GM19035 (cell line): ENCODE measurements around the gene CFAP20DC.
"Not testable (repeated sequence)": the region's sequence is repeated elsewhere in the genome, so short reads cannot be mapped to it uniquely, and the experiment has no call there.

Experiments used
- ATAC-seq: cut with Tn5 transposase; IDR thresholded peaks from one replicate; pipeline ENCODE4 v1.9.1; 2021; ENCODE audit not compliant: unreplicated experiment

The CFAP20DC gene

DNA sequence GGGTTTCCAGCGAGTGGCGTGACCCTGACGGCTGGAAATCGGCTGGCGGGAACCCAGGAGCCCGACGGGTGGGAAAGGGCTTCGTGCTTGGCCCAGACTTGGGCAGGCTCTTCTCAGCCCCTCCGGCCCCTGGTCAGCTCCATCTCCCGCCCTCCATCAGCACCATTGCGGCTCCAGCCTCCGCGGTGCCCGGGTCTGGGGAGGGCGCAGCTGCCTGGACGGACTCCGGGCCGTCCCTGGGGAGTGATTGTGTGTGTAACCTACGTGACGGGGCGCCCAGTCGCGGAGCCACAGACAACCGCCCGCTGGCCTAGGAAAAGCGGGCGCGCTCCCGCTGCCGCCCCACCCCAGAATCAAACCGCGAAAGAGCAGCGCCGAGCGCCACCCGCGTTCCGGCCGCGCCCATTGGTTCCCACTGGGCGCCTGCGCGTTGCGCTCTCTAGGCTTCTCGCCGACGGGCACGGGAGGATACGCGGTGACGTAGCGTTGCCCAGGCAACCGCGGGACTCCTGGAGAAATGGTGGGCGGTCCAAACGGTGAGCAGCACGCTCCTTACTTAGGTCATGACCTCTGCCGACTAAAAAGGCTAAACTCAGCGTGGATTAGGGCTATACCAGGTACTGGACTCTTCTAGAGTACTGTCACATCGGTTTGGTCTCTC, at the start of gene CFAP20DC:
Gene CFAP20DC, minus strand, starts transcription at position 355 of the 661 bp plus-strand sequence. CDS start 394 bp downstream, outside the sequence.
- ATAC-seq = peak; percentile 99

DNA sequence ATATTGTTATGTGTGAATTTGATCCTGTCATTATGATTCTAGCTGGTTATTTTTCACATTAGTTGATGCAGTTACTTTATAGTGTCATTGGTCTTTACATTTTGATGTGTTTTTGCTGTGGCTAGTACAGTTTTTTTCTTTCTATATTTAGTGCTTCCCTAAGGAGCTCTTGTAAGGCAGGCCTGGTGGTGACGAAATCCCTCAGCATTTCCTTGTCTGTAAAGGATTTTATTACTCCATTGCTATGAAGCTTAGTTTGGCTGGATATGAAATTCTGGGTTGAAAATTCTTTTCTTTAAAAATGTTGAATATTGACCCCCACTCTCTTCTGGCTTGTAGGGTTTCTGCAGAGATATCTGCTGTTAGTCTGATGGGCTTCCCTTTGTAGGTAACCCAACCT, 48.7 kb upstream of the CFAP20DC start:
- ATAC-seq = not testable (repeated sequence)

DNA sequence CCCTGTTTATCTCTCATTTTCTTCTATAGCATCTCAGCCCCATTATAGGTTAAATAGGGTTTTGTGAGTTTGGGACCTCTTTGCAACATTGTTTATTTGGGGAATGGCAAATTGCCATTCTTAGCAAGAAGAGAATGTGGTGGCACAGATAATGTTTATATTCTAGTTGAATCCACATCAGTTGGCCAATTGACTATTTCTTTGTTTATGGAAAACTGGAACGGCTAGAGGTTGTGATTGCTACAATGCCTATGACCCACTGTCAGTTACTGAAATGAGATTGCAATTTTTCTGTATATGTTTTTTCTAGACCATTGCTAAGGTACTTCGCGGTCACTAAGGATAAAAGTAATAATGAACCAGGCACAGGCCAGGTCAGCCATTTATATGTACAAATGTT, 44.6 kb upstream of the CFAP20DC start:
- ATAC-seq = no peak

DNA sequence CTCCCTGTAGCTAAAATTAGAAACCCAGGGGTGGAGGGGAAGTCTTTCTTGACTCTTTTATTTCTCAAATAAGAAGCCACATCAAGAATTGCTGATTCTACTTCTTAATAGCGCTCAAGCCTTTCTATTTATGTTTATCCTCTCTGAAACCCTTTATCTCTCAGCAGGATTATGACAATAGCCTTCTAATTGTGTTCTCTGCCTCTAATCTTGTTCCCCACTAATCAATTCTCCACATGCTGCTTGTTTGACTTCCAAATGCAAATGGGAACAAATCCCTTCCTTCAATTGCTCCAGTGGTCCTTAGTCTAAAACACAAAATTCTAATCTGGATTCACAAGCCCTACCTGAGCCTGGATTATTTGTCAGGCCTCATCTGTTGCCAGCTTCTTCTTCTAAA, 43.7 kb upstream of the CFAP20DC start:
- ATAC-seq = no peak

DNA sequence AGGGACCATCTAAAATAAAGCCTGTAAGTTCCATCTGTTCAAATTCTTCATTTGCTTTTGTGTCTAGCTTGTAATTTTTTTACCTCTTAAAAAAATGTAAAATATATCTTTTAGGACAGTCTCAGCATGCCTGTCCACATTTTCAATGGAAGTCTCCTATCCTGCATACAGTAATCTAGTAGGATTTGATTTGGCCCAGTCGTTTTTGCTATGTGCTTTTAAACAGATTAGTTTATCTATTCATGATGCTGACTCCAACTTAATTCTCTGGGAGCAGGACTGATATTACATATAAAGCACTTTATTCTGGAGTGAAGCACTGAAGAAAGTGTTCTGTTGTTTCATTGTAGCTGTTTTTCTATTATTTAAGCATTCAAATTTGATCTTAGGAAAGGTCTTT, 38.9 kb upstream of the CFAP20DC start:
- ATAC-seq = no peak

DNA sequence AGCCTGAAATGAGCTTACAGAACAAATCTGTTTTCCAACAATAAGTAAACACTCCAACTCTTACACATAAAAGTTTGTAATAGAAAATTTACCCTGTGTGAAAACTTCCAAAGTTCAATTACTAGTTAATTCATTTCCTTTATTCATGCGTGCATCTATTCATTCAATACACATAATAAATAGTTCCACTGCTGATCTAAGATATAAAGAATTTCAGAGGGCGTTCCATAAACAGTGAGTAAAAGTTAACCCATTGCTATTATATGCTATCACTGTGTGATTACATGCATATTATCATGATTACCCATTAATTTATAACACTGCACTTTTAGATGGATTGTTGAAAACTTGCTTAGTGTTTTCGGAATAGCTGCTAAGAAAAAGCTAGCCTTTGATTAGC, 36.2 kb upstream of the CFAP20DC start:
- no peak for ATAC-seq

DNA sequence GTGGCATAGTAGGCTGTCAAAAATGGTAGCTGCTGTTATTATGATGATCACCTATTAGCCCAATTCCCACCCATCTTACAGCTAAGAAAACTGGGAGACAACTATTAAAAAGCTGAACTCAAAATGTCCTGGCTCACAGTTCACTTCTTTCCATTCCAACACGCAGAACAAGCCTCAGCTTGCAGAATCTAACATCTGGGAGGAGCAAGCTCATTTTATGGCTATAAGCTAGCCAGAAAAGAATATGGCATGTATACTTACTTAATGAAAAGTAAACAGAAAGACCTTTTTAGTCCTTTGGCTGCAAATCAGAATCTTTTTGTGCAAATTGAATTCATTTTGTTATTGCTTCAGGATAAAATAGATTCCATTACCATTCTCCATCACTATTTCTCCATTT, 34.8 kb upstream of the CFAP20DC start:
- no peak for ATAC-seq

DNA sequence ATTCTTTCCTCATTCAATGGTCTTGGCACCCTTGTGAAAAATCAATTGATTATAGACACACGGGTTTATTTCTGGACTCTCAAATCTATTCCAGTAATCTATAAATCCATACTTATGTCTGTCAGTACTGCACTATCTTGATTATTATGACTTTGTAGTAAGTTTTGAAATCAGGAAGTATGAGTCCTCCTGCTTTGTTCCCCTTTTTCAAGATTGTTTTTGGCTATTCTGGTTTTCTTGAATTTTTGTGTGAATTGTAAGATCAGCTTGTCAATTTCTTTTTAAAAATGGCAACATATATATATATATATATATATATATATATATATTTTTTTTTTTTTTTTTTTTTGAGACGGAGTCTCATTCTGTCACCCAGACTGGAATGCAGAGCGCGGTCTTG, 32.3 kb upstream of the CFAP20DC start:
- ATAC-seq = no peak

DNA sequence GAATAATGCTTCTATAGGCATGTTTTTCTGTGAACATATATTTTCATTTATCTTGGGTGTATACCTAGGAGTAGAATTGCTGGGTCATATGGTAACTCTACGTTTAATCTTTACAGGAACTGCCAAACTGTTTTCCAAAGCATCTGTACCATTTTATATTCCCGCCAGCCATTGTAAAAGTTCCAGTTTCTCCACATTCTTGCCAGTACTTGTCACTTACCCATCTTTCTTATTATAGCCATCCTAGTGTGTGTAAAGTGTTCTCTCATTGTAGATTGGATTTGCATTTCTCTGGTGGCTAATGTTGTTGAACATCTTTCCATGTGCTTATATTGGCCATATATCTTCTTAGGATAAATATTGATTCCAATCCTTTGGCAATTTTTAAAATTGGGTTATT, 31.2 kb upstream of the CFAP20DC start:
- ATAC-seq = no peak

DNA sequence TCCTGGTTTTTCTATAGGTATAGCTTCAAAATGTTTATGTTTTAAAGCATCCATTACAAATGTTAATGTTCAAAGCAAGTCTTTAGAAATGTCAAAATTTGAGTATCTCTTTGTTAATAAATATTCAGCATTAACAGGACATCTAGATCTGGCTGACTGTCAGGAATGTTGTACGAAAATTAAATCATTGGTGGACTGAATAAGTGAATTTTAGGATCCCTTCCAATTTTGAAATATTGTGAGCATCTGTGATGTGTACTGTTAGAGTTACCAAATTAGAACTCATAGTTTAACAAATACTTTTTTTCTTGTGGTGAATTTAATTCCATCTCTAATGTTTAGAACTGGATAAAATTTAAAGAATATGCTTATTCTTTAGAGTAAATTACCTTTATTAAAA, 30.1 kb upstream of the CFAP20DC start:
- no peak for ATAC-seq

DNA sequence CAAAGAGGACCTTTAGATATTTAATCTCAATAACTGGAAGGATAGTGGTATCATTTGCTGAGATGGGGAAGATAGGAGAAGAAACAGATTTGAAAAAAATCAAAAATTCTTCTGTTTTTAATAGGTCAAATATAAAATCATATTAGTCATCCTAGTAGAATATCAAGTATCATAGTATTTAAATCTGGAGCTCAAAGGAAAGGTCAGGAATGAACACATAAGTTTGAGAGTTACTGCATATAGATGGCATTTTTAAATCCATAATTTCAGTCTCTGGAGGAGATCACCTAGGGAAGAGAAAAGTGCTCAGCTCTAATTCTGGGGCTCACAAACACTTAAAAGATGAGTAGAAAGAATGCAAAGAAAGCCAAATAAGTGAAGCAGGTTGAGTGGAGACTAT, 24.9 kb upstream of the CFAP20DC start:
- no peak for ATAC-seq

DNA sequence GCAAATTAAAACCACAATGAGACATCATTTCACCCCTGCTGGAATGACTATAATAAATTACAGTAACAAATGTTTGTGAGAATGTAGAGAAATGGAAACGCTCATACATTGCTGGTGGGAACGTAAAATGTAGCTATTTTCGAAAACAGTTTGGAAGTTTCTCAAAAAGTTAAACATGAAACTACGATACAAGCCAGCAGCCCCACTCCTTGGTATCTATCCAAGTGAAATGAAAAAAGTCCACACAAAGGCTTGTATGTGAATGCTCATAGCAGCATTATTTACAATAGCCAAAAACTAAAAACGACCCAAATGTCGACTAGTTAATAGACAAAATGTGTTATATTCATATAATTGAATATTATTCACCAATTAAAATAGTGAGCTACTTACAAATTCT, 22.9 kb upstream of the CFAP20DC start:
- ATAC-seq = no peak

DNA sequence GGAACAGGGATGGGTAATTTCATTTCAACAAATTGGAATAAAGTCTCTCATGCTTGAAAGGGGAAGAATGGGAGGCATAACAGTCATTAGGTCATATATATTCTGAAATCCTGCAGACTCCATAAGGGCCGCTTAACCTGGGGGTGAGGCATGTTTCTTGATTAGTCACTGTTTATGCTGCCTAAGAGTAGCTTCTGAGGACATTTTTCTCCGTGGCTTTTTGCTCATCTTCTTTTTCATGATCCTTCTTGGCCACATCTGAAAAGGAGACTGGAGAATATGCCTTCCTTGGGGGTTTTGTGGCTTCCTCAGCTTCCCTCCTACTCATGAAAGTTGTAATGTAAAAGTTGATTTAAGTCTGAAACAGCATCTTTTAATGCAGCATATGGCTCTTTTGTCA, 20.0 kb upstream of the CFAP20DC start:
- ATAC-seq = no peak

DNA sequence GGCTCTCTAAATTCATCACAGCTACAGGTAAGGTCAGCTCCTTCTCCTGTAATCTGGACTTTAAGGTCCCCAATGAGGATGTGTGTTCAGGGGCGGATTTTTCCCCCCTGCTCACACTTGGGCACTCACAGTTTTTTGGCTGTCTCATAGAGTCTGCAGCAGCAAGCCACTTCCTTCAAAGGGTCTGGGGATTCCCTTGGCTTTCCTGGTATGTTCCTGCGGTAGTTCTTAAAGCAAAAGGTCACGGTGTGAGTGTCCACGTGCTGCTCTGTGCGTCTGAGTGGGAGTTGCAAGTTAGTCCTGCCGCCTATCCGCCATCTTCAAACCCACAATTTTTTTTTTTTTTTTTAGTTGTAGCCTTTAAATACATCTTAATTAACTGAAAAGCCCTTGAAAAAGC, 15.4 kb upstream of the CFAP20DC start:
- no peak for ATAC-seq

DNA sequence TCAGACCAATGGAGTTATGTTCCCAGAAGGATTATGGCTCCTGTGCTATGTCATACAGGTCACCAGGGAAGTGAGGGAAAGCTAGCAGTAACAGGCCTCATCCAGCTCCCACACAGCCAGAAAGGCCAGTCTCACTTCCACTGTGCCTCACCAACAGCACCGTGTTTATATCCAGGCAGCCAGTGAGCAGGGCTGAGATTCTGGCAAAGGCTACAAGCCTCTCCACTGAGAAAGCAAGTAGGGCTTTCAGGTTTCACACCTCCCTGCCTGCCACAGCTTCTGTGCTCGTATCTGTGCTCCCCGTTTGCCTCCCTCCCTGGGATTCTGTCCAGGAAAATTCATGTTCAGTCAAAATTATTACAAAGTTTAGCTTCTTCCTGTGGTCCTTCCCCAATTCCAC, 14.9 kb upstream of the CFAP20DC start:
- ATAC-seq = no peak

DNA sequence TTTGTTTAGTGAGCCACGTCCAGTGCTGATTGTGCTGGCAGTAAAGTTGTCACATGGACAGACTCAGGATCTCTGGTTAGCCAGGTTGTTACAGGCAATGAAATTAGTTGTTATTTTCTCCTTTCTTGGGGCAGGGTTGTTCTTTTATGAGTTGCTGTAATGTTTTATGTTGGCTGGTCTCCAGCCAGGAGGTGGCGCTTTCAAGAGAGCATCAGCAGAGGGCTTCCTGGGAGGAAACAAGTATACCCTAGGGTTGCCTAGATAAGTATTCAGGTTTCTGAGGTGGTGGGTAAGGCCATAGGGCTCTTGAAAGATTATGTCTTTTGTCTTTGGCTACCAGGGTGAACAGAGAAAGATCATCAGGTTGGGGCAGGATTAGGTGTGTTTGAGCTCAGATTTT, 14.5 kb upstream of the CFAP20DC start:
- ATAC-seq = no peak

DNA sequence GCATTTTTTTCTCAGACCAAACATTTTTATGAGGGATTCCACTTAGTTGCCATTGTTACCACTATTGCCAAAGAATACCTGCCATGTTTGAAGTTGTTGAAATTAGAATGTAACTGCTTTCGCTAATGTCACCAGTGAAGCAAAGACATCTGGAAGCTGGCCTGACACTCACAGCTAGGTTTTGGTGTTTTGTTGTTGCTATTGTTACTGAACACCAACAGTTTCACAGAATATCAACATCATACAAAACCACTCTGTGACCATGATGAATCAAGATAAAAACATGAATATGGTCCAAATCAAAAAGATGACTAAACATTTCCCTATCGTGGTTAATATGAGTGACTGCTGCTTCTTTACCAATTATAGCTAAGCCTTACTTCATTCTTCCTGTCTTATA, 6.9 kb upstream of the CFAP20DC start:
- ATAC-seq = no peak

DNA sequence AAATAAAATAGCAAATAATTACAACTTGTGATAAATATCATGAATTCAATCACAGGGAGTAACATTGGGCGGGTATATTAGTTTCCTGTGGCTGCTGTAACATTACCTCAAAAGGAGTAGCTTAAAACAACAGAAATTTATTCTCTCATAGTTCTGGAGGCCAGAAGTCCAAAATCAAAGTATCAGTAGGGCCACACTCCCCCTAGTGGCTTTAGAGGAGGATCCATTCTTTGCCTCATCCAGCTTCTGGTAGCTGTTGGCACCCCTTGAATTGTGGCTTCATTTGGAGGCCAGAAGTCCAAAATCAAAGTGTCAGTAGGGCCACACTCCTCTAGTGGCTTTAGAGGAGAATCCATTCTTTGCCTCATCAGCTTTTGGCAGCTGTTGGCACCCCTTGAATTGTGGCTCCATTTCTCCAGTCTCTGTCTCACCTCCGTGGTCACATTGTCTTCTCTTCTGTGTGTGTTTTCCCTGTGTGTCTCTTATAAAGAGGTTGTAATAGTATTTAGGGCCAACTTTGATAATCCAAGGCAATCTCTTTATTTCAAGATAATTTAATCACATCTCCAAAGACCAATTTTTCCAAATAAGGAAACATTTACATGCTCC, 3.1 kb upstream of the CFAP20DC start:
- ATAC-seq = no peak

DNA sequence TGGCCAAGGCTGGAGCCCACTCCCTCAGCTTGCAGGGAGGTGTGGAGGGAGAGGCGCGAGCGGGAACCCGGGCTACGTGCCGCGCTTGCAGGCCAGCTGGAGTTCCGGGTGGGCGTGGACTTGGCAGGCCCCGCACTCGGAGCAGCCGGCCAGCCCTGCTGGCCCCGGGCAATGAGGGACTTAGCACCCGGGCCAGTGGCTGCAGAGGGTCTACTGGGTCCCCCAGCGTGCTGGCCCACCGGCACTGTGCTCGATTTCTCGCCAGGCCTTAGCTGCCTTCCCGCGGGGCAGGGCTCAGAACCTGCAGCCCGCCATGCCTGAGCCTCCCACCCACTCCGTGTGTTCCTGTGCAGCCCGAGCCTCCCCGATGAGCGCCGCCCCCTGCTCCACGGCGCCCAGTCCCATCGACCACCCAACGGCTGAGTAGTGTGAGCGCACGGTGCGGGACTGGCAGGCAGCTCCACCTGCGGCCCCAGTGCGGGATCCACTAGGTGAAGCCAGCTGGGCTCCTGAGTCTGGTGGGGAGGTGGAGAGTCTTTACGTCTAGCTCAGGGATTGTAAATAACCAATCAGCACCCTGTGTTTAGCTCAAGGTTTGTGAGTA, 1.1 kb upstream of the CFAP20DC start:
- not testable (repeated sequence) for ATAC-seq

DNA sequence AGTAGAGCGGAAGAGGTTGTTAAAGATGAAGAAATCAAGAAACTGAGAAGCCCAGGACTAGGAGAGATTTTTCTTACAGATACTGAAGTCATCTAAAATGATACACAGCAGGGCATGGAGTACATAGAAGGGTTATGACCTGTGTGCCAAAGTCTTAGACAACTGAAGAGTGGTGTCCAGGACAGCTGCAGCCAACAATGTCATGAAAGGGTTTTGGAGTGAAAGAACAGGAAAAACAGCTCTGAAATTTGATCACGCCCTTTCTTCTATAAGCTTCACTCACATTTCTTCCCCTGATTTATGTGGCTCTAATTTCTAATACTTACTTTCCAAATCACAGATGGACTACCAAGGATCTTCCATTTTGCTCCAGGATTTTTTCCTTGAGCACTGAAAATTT, 3.0 kb downstream of the CFAP20DC start:
- no peak for ATAC-seq

DNA sequence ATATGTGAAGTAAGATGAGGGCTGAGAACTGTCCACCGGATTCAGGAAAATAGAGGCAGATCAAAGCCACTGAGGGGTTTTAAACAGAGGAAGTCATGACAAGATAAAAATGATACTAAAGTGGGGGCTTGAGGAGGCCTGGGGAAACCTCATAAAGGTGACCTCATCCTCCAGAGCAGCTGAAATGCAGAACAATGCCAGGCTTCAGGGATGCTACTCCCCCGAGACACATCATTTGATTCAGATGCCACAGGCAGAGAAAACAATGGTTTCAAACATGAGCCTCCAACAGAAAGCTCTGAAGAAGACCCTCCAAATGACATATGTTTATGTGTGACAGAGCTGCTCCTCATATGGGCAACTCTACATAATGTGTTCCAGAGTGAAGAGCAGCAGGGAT, 6.4 kb downstream of the CFAP20DC start:
- ATAC-seq = no peak

DNA sequence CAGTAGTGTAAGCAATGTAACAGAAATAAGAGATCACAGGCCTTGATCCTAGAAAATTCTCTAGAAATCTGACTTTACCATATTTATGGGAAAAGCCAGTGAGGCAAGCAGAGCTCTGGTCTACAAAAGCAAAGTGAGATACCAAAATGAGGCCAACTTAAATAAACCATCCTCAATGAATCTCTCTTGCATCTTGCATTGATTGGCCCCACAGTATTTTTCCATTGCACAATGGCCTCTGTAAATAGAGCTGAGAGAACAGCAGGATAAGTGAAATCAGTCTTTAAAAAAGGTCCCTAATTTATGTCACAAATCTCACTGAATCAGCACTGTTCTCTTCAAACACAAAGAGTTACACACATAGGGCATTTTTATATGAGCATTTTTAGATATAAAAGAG, 8.9 kb downstream of the CFAP20DC start:
- no peak for ATAC-seq

DNA sequence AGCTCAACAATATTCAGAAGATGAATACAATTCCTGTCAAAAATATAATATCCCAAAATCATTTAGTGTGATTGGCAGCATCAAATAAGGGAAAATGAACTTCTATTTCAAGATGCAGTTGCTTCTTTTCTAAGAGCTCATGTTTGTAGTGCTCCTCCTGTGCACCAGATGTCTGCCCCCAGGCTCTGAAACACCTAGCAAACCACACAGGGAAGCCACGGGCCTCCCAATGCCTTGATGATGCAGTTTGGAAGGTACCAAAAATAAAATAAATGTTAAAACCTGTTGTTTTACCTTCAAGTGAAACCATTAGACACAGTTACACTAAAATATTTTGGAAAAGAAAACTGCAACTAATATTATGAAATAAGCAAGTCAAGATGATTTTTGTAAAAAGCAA, 22.2 kb downstream of the CFAP20DC start:
- no peak for ATAC-seq
